ENCODE results near the gene ANKZF1. TPM values are rescaled to one million over a fixed set of nuclear protein-coding genes. Genes with fewer than 3 reads are reported as not detected.
A peak's percentile ranks its signal among the peaks of the same experiment; 100 is the strongest.

Gene ANKZF1
- total and polyA plus RNA-seq, 10 of the 15 experiments (the other 5 are each of a cell fraction or from before 2014, with no cell fraction given), result 3.1 to 104 (median 35.0) TPM

DNA sequence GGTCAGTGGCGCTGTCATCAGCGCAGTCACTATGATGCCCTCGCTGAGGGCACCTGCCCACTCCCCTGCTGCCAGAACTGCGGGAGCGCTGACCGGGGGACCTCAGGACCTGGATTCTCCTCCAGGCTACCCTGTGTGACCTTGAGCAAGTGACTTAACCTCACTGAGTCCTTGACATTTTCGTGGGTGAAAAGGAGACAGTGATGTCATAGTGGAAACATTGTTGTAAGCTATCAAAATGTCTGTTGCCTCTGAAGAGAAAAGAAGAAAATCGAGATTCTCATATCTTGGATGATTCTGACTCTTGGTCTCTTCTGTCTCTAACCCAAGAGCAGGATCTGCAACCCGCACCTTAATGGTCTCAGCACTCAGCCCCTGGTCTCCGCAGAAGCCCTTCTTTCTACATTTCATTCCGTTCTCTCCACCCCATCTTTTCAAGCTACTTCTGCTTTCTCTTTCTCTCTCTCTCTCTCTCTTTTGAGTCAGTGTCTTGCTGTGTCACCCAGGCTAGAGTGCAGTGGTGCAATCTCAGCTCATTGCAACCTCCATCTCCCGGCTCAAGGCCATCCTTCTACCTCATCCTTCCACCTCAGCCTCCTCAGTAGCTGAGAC lies 25.1 kb downstream of the ANKZF1 start:
- peak overlapping the region; percentile 92 for H2AFZ ChIP-seq (ENCODE audit: control insufficient read depth, low read depth, low read length)
- in situ Hi-C loops (cut with MboI) (no loop called here), intact Hi-C loops (cut with micrococcal nuclease; ENCODE audit: unreplicated experiment) (loop anchor here (2.0 kb wide), 1 partner anchor 94 kb away; the partner anchor contains the start of gene NHEJ1)
- POLR2A ChIA-PET, result interaction anchor here (0.8 to 9.0 kb wide), 16 partner anchors 9 to 368 kb away, joined by 3 to 160 read pairs (median 4); partner anchors contain the start of genes ABCB6, ANKZF1, ATG9A and DNAJB2
- 0 out of 2 replicates have a peak, but pooled peaks cover 3% of the 10 kb centered on the region for H4K20me1 ChIP-seq (ENCODE audit: control insufficient read depth, insufficient read depth)
- no peaks in the 10 kb centered on the region for H3K9me3 ChIP-seq (replicated peaks; ENCODE audit: control insufficient read depth, insufficient read depth, low read length)
- FAIRE-seq, result peak; percentile 81
- H3K36me3 ChIP-seq (ENCODE audit: control insufficient read depth in 2 of 2, insufficient read depth in 2 of 2, low read length in 1 of 2), result peaks cover 8 to 9% of the 10 kb centered on the region in 2 experiments
- CTCF ChIA-PET, result interaction anchor here (0.6 to 6.1 kb wide), 16 partner anchors 10 to 357 kb away, joined by 3 to 65 read pairs (median 4); partner anchors contain the start of genes CNPPD1, DNAJB2, GLB1L and NHEJ1
- BruUV-seq (replicated peaks), result no TSS peak
- H3K79me2 ChIP-seq (ENCODE audit: control insufficient read depth, insufficient read depth, low read length), result peaks cover 38% of the 10 kb centered on the region
- no peak overlapping the region for H3K27ac ChIP-seq (ENCODE audit: control insufficient read depth, insufficient read depth)
- peak; percentile 29 for ATAC-seq
- RAD21 ChIA-PET (ENCODE audit: unreplicated experiment), result interaction anchor here (0.8 to 5.1 kb wide), 11 partner anchors 9 to 134 kb away, joined by 3 to 53 read pairs (median 5); partner anchors contain the start of genes ANKZF1, ATG9A, DNAJB2 and GLB1L
- peaks cover 16% of the 10 kb centered on the region for H3K4me1 ChIP-seq (ENCODE audit: control insufficient read depth, insufficient read depth, low read length)
- no peak for DNase-seq (ENCODE audit: low read depth, low spot score)
- WGBS (ENCODE audit: insufficient coverage, insufficient replicate concordance, low lambda C conversion rate, missing lambda C conversion rate), result 6% methylated on average over 12 of the region's 12 CpGs
- peak overlapping the region; percentile 86 for H3K4me3 ChIP-seq
- peak overlapping the region; percentile 50; the same call in 1 of the 2 replicates for H3K9ac ChIP-seq (ENCODE audit: control insufficient read depth, insufficient read depth, low read length)
- SMC1A ChIA-PET (ENCODE audit: uncharacterized antibody, unreplicated experiment), result interaction anchor here (0.7 to 8.6 kb wide), 9 partner anchors 9 to 359 kb away, joined by 3 to 98 read pairs (median 4); partner anchors contain the start of genes ABCB6, DNAJB2, GLB1L and STK16
- no peaks in the 10 kb centered on the region for H3K27me3 ChIP-seq (replicated peaks in 1 of 2; ENCODE audit: control insufficient read depth in 2 of 2, insufficient read depth in 2 of 2, low read length in 1 of 2)
- H3K4me2 ChIP-seq (ENCODE audit: control insufficient read depth, insufficient read depth), result peak overlapping the region; percentile 92
- TF ChIP-seq SPI1 (IDR thresholded peaks at IDR 0.05; ENCODE audit: borderline replicate concordance, insufficient read depth, low read depth, low read length) (0 out of 2 replicates have a peak, but pooled peaks have one; percentile 5), HDGF (IDR thresholded peaks at IDR 0.05) (peak; percentile 51; the same call in 1 of the 2 replicates), CBX5 (IDR thresholded peaks at IDR 0.05; ENCODE audit: low read depth) (no peak), ATF7 (IDR thresholded peaks at IDR 0.05; ENCODE audit: low read depth) (peak; percentile 89), USF1 (IDR thresholded peaks at IDR 0.05; ENCODE audit: borderline replicate concordance, extremely low read length, insufficient read depth, low read depth, low read length) (no peak), CREB1 (IDR thresholded peaks at IDR 0.05; ENCODE audit: low read depth) (peak; percentile 37; the same call in 1 of the 2 replicates), CBX3 (IDR thresholded peaks at IDR 0.05; ENCODE audit: borderline replicate concordance, low read depth) (no peak), ESRRA (IDR thresholded peaks at IDR 0.05; ENCODE audit: low read length) (peak; percentile 79), MYC (IDR thresholded peaks at IDR 0.05; ENCODE audit: insufficient read depth, insufficient read length, insufficient replicate concordance, low read length, severe bottlenecking) (no peak), BHLHE40 (IDR thresholded peaks at IDR 0.05; ENCODE audit: borderline replicate concordance in 1 of 2, low read depth in 2 of 2, low read length in 1 of 2) (0 out of 4 replicates have a peak, but pooled peaks of 1 of the 2 experiments have one; percentile 2), SMC3 (IDR thresholded peaks at IDR 0.05; ENCODE audit: borderline replicate concordance, low read length) (no peak), MLLT1 (IDR thresholded peaks at IDR 0.05) (peak; percentile 29; the same call in 1 of the 2 replicates), POLR2AphosphoS2 (IDR thresholded peaks at IDR 0.05; ENCODE audit: low read depth, low read length) (no peak), RFX5 (IDR thresholded peaks at IDR 0.05; ENCODE audit: low read depth, low read length) (no peak), ZZZ3 (IDR thresholded peaks at IDR 0.05; ENCODE audit: control insufficient read depth, insufficient read length, low read depth) (no peak), JUNB (IDR thresholded peaks at IDR 0.05) (no peak)
- TF ChIP-seq, protein P1, sequence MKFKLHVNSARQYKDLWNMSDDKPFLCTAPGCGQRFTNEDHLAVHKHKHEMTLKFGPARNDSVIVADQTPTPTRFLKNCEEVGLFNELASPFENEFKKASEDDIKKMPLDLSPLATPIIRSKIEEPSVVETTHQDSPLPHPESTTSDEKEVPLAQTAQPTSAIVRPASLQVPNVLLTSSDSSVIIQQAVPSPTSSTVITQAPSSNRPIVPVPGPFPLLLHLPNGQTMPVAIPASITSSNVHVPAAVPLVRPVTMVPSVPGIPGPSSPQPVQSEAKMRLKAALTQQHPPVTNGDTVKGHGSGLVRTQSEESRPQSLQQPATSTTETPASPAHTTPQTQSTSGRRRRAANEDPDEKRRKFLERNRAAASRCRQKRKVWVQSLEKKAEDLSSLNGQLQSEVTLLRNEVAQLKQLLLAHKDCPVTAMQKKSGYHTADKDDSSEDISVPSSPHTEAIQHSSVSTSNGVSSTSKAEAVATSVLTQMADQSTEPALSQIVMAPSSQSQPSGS (IDR thresholded peaks at IDR 0.05; ENCODE audit: low read length), result 0 out of 2 replicates have a peak, but pooled peaks have one; percentile 26
- TF ChIP-seq, protein P2, sequence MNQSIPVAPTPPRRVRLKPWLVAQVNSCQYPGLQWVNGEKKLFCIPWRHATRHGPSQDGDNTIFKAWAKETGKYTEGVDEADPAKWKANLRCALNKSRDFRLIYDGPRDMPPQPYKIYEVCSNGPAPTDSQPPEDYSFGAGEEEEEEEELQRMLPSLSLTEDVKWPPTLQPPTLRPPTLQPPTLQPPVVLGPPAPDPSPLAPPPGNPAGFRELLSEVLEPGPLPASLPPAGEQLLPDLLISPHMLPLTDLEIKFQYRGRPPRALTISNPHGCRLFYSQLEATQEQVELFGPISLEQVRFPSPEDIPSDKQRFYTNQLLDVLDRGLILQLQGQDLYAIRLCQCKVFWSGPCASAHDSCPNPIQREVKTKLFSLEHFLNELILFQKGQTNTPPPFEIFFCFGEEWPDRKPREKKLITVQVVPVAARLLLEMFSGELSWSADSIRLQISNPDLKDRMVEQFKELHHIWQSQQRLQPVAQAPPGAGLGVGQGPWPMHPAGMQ (IDR thresholded peaks at IDR 0.05; ENCODE audit: borderline replicate concordance), result no peak
